Small intestine (tissue), 7 donors: Measurements from ENCODE around the gene GNAT1. TPM values are rescaled to one million over a fixed set of nuclear protein-coding genes. Genes with fewer than 3 reads are reported as not detected.

Source experiments
- DNase-seq, 2 donors: peaks; one replicate each; pipeline versions ENCODE4 v3.0.0 to v3.0.0-alpha.2; 2013
- FAIRE-seq: peaks from 2 replicates; lab custom pipeline; 2012; peaks lifted over from hg19 to GRCh38; lab: Jason Lieb, UNC
- H3K27ac ChIP-seq, 3 donors: one replicate each; pipeline ENCODE4 v1.5.1; 2013; ENCODE audit warnings: low read length in 2 of 3, mild to moderate bottlenecking in 2 of 3, control low read depth in 1 of 3, inconsistent platforms in 1 of 3, low read depth in 1 of 3, moderate library complexity in 1 of 3
- H3K27me3 ChIP-seq, 3 donors: one replicate each; pipeline ENCODE4 v1.6.1; 2013; ENCODE audit warnings: low read length in 3 of 3, inconsistent platforms in 1 of 3; ENCODE audit not compliant: control insufficient read depth in 3 of 3, insufficient read depth in 3 of 3
- H3K36me3 ChIP-seq, 3 donors: one replicate each; pipeline ENCODE4 v1.6.1; 2013; ENCODE audit warnings: low read length in 3 of 3, inconsistent platforms in 1 of 3, low read depth in 1 of 3, mild to moderate bottlenecking in 1 of 3, moderate library complexity in 1 of 3; ENCODE audit not compliant: control insufficient read depth in 3 of 3, insufficient read depth in 2 of 3
- H3K4me1 ChIP-seq, 3 donors: one replicate each; pipeline ENCODE4 v1.6.1; 2013; ENCODE audit warnings: low read length in 2 of 3, inconsistent platforms in 1 of 3, low read depth in 1 of 3, mild to moderate bottlenecking in 1 of 3, moderate library complexity in 1 of 3; ENCODE audit not compliant: control insufficient read depth in 3 of 3, insufficient read depth in 2 of 3
- H3K4me3 ChIP-seq, 3 donors: one replicate each; pipeline ENCODE4 v1.5.1; 2013; ENCODE audit warnings: low read length in 3 of 3, control low read depth in 1 of 3, inconsistent platforms in 1 of 3, low read depth in 1 of 3, mild to moderate bottlenecking in 1 of 3, moderate library complexity in 1 of 3
- H3K9me3 ChIP-seq, 2 donors: one replicate each; pipeline ENCODE4 v1.6.1; 2013; ENCODE audit warnings: low read depth in 1 of 2, low read length in 1 of 2; ENCODE audit not compliant: control insufficient read depth in 2 of 2, insufficient read depth in 1 of 2
- WGBS, 3 donors: extraction: QIAGEN DNeasy Blood & Tissue Kit; methylation state at CpG; one replicate each; pipeline ENCODE4 v1.1.7; 2013; 5-methylcytosine and 5-hydroxymethylcytosine counted together
- polyA plus RNA-seq, 4 donors: library from polyadenylated mRNA; stranded (reverse) in 3 of 4; unstranded in 1 of 4; fragments of 200-250 nt in 3 of 4; fragments of 120-200 nt in 1 of 4; gene quantifications; one replicate each; pipeline versions ENCODE4 v1.2.1 to v1.2.3, GENCODE V29; 2013
- donor health status: healthy with polysubstance abuse.
- donor health status: control.
- donor health status: control.
- donor health status: Bipolar disorder and iron deficiency.
- donor health status: healthy.

GNAT1 gene
- polyA plus RNA-seq, 4 donors, result not detected

GRCh38 chr3:50237133-50237651 lies 45.8 kb downstream of the GNAT1 start:
- H3K36me3 ChIP-seq, result peaks cover 0 to 39% (median 0%) of the 10 kb centered on the region in 3 donors
- no peak for FAIRE-seq
- DNase-seq, result peak in 1 of 2 donors; percentile 54
- H3K4me3 ChIP-seq, result peak overlapping the region; percentile 78 to 92 (median 86)
- peak overlapping the region; percentile 79 to 87 (median 81) for H3K27ac ChIP-seq
- peaks cover 10 to 34% (median 13%) of the 10 kb centered on the region in 3 donors for H3K4me1 ChIP-seq
- no peaks in the 10 kb centered on the region for H3K9me3 ChIP-seq
- H3K27me3 ChIP-seq, result no peaks in the 10 kb centered on the region
- 15 to 49% (median 43%) methylated on average over 6 to 7 of the region's 7 CpGs for WGBS, 3 donors

GRCh38 chr3:50237754-50238548 lies 46.5 kb downstream of the GNAT1 start:
- no peaks in the 10 kb centered on the region for H3K27me3 ChIP-seq
- peak overlapping the region; percentile 79 to 87 (median 81) for H3K27ac ChIP-seq
- H3K4me1 ChIP-seq, result peaks cover 10 to 40% (median 18%) of the 10 kb centered on the region in 3 donors
- DNase-seq, result peak; percentile 58 to 85
- H3K4me3 ChIP-seq, result peak overlapping the region; percentile 78 to 92 (median 86)
- H3K36me3 ChIP-seq, result peaks cover 0 to 46% (median 0%) of the 10 kb centered on the region in 3 donors
- FAIRE-seq, result no peak
- 4 to 22% (median 18%) methylated on average over 31 of the region's 31 CpGs for WGBS, 3 donors
- H3K9me3 ChIP-seq, result no peaks in the 10 kb centered on the region

GRCh38 chr3:50238549-50239026 lies 47.2 kb downstream of the GNAT1 start:
- DNase-seq (peak; percentile 62 to 95), FAIRE-seq (no peak)

GRCh38 chr3:50239649-50240048 lies 48.2 kb downstream of the GNAT1 start:
- H3K4me1 ChIP-seq, result peaks cover 10 to 38% (median 23%) of the 10 kb centered on the region in 3 donors
- H3K27me3 ChIP-seq, result no peaks in the 10 kb centered on the region
- no peak for DNase-seq
- H3K27ac ChIP-seq, result peak overlapping the region in 1 of 3 donors; percentile 81
- no peak for FAIRE-seq
- H3K36me3 ChIP-seq, result peaks cover 0 to 62% (median 0%) of the 10 kb centered on the region in 3 donors
- 77 to 91% (median 79%) methylated on average over 4 of the region's 4 CpGs for WGBS, 3 donors
- H3K4me3 ChIP-seq, result no peak overlapping the region
- no peaks in the 10 kb centered on the region for H3K9me3 ChIP-seq

More at GRCh38 chr3:50238549-50239026, 47.2 kb downstream of the GNAT1 start:
- Histone ChIP-seq H3K4me3 (peak overlapping the region in 2 of 3 donors; percentile 86 to 92), H3K4me1 (peaks cover 10 to 38% (median 23%) of the 10 kb centered on the region in 3 donors), H3K36me3 (peaks cover 0 to 51% (median 0%) of the 10 kb centered on the region in 3 donors), H3K27ac (peak overlapping the region; percentile 62 to 81 (median 79)), H3K9me3 (no peaks in the 10 kb centered on the region), H3K27me3 (no peaks in the 10 kb centered on the region)
- 13 to 28% (median 26%) methylated on average over 7 of the region's 7 CpGs for WGBS, 3 donors

GRCh38 chr3:50241163-50241562 lies 49.8 kb downstream of the GNAT1 start:
- no peaks in the 10 kb centered on the region for H3K9me3 ChIP-seq
- no peaks in the 10 kb centered on the region for H3K27me3 ChIP-seq
- DNase-seq (no peak), FAIRE-seq (no peak)
- peak overlapping the region in 2 of 3 donors; percentile 31 to 91 for H3K27ac ChIP-seq
- H3K36me3 ChIP-seq, result peaks cover 0 to 66% (median 0%) of the 10 kb centered on the region in 3 donors
- WGBS, 3 donors, result 65 to 99% (median 77%) methylated on average over 4 of the region's 4 CpGs
- no peak overlapping the region for H3K4me3 ChIP-seq
- peaks cover 11 to 41% (median 27%) of the 10 kb centered on the region in 3 donors for H3K4me1 ChIP-seq

- Histone ChIP-seq H3K27me3 (no peaks in the 10 kb centered on the region), H3K9me3 (no peaks in the 10 kb centered on the region), H3K4me1 (peaks cover 8 to 48% (median 27%) of the 10 kb centered on the region in 3 donors), H3K27ac (peak overlapping the region; percentile 12 to 91 (median 31)), H3K36me3 (peaks cover 0 to 73% (median 0%) of the 10 kb centered on the region in 3 donors), H3K4me3 (no peak overlapping the region)
- no peak for DNase-seq
- WGBS, 3 donors, result 49 to 54% (median 51%) methylated on average over 7 of the region's 7 CpGs
- no peak for FAIRE-seq
Observed at GRCh38 chr3:50241713-50242380, 50.4 kb downstream of the GNAT1 start.

- Histone ChIP-seq H3K27ac (peak overlapping the region in 2 of 3 donors; percentile 47 to 91), H3K9me3 (no peaks in the 10 kb centered on the region), H3K36me3 (peaks cover 0 to 77% (median 0%) of the 10 kb centered on the region in 3 donors), H3K4me1 (peaks cover 7 to 48% (median 30%) of the 10 kb centered on the region in 3 donors), H3K27me3 (no peaks in the 10 kb centered on the region), H3K4me3 (no peak overlapping the region)
- DNase-seq (no peak), FAIRE-seq (no peak)
- 19 to 27% (median 19%) methylated on average over 3 of the region's 3 CpGs for WGBS, 3 donors
Observed at GRCh38 chr3:50242381-50242770, 51.0 kb downstream of the GNAT1 start.
